Skeletal muscle satellite cell (primary cell): ENCODE results near the gene EXOC4.
A peak's percentile ranks its signal among the peaks of the same experiment; 100 is the strongest.

Experiments
- H3K27me3 ChIP-seq: 2 replicates; pipeline ENCODE4 v1.7.0; 2013; ENCODE audit warnings: low read length; ENCODE audit not compliant: control insufficient read depth, insufficient read depth
- H3K36me3 ChIP-seq: 2 replicates; pipeline ENCODE4 v1.7.0; 2013; ENCODE audit warnings: mild to moderate bottlenecking, control low read depth, low read length; ENCODE audit not compliant: insufficient read depth
- H3K4me1 ChIP-seq: 2 replicates; pipeline ENCODE4 v1.7.0; 2013; ENCODE audit warnings: low read length; ENCODE audit not compliant: control insufficient read depth, insufficient read depth
- H3K4me2 ChIP-seq: 2 replicates; pipeline ENCODE4 v1.7.0; 2013; ENCODE audit warnings: mild to moderate bottlenecking, low read length
- H3K4me3 ChIP-seq: 2 replicates; pipeline ENCODE4 v1.7.0; 2013; ENCODE audit warnings: low read length
- H3K9ac ChIP-seq: 2 replicates; pipeline ENCODE4 v1.7.0; 2013; ENCODE audit warnings: mild to moderate bottlenecking, low read depth, low read length, moderate library complexity
- H3K9me3 ChIP-seq: replicated peaks from 2 replicates; pipeline ENCODE4 v1.7.0; 2013; ENCODE audit warnings: mild to moderate bottlenecking, control low read depth, low read length

Gene EXOC4

DNA sequence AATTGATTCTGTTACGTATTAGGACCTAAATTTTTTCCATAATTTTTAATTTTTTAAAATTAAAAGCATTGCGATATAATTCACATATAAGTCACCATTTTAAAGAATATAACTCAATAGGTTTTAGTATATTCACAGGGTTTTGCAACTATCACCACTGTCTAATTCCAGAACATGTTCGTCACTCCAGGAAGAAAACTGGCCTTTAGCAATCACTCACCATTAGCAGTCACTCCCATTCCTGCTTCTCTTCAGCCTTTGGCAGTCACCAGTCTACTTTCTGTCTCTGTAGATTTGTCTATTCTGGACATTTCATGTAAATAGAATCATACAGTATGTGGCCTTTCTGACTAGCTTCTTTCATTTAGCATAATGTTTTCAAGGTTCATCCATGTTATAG, 176.5 kb downstream of the EXOC4 start:
- H3K4me3 ChIP-seq = no peak overlapping the region
- H3K27me3 ChIP-seq = no peaks in the 10 kb centered on the region

DNA sequence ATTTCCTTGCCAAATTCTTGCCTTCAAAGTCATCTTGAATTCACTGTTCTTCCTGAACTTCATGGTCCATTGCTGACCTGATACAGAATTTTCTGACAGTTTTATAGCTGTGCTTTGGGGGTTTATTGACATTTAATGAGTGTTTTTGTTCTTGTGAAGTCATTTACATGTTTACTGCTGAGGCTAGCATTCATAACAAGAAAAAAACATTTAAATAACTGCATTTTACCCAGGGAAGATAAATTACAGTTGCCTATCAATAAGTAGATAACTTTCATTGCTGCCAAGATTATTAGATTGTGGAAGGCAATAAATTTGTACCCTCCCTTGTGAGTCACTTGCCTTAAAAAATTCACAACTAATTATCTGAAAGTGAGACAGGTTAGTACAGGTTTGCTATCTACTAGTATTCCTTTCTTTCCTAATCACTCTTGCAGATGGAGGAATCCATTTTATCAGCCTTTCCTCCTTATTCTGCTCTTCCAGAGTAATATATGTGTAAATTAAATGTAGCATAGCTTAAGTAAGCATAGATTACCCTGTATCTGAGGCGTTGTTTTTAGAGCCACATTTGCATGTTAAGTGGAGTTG, 178.4 kb downstream of the EXOC4 start:
- Histone ChIP-seq H3K4me2 (no peak overlapping the region), H3K9ac (no peak overlapping the region), H3K36me3 (no peaks in the 10 kb centered on the region), H3K4me1 (peaks cover 11% of the 10 kb centered on the region), H3K27me3 (no peaks in the 10 kb centered on the region), H3K9me3 (no peaks in the 10 kb centered on the region), H3K4me3 (no peak overlapping the region)

More for the DNA sequence above, 176.5 kb downstream of the EXOC4 start:
- H3K4me1 ChIP-seq = no peaks in the 10 kb centered on the region
- H3K9me3 ChIP-seq = no peaks in the 10 kb centered on the region
- H3K36me3 ChIP-seq = no peaks in the 10 kb centered on the region
- H3K4me2 ChIP-seq = no peak overlapping the region
- H3K9ac ChIP-seq = no peak overlapping the region

- H3K9ac ChIP-seq = no peak overlapping the region
- H3K4me1 ChIP-seq = peaks cover 17% of the 10 kb centered on the region
- no peaks in the 10 kb centered on the region for H3K27me3 ChIP-seq
- H3K36me3 ChIP-seq = no peaks in the 10 kb centered on the region
- H3K4me2 ChIP-seq = no peak overlapping the region
- H3K9me3 ChIP-seq = no peaks in the 10 kb centered on the region
- no peak overlapping the region for H3K4me3 ChIP-seq
Measured at GRCh38 chr7:133433165-133433812, 180.4 kb downstream of the EXOC4 start.

GRCh38 chr7:133434246-133434865, 181.5 kb downstream of the EXOC4 start:
- Histone ChIP-seq H3K4me1 (peaks cover 17% of the 10 kb centered on the region), H3K36me3 (no peaks in the 10 kb centered on the region), H3K9ac (no peak overlapping the region), H3K27me3 (no peaks in the 10 kb centered on the region), H3K4me2 (no peak overlapping the region), H3K9me3 (no peaks in the 10 kb centered on the region), H3K4me3 (no peak overlapping the region)

- Histone ChIP-seq H3K4me1 (peaks cover 17% of the 10 kb centered on the region), H3K36me3 (no peaks in the 10 kb centered on the region), H3K27me3 (no peaks in the 10 kb centered on the region), H3K9me3 (no peaks in the 10 kb centered on the region), H3K4me3 (no peak overlapping the region), H3K9ac (peak overlapping the region; percentile 49), H3K4me2 (peak overlapping the region; percentile 29)
Measured at GRCh38 chr7:133436014-133436428, 183.1 kb downstream of the EXOC4 start.

DNA sequence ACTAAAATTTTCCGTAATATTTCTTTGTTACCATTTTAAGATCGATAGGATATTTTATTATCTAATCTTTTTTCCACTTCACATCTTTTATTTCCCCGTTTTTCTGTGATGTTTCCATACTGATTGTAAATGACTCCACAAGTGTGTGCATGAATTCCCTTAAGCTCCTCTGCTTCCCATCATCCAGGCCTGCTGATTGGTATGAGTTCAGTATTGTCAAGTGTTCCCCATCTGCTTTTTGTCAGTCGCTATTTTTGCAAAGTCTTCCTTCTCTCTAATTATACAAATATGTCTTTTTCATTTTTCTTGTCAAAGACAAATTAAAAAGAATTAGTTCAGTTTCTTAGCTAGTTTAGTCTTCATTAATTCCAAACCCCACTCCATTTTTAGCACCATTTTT, 184.7 kb downstream of the EXOC4 start:
- Histone ChIP-seq H3K9me3 (no peaks in the 10 kb centered on the region), H3K4me3 (no peak overlapping the region), H3K36me3 (no peaks in the 10 kb centered on the region), H3K27me3 (no peaks in the 10 kb centered on the region), H3K4me1 (peaks cover 17% of the 10 kb centered on the region), H3K4me2 (no peak overlapping the region), H3K9ac (no peak overlapping the region)

- Histone ChIP-seq H3K4me3 (no peak overlapping the region), H3K4me1 (no peaks in the 10 kb centered on the region), H3K9me3 (no peaks in the 10 kb centered on the region)
Measured at GRCh38 chr7:133442818-133443217, 189.9 kb downstream of the EXOC4 start.

GRCh38 chr7:133445617-133446016, 192.7 kb downstream of the EXOC4 start:
- Histone ChIP-seq H3K4me3 (no peak overlapping the region), H3K9me3 (no peaks in the 10 kb centered on the region), H3K9ac (no peak overlapping the region), H3K4me1 (no peaks in the 10 kb centered on the region), H3K36me3 (no peaks in the 10 kb centered on the region), H3K4me2 (no peak overlapping the region), H3K27me3 (no peaks in the 10 kb centered on the region)

More at GRCh38 chr7:133442818-133443217, 189.9 kb downstream of the EXOC4 start:
- H3K4me2 ChIP-seq = no peak overlapping the region
- no peak overlapping the region for H3K9ac ChIP-seq
- no peaks in the 10 kb centered on the region for H3K36me3 ChIP-seq
- no peaks in the 10 kb centered on the region for H3K27me3 ChIP-seq

- Histone ChIP-seq H3K9ac (no peak overlapping the region), H3K4me3 (no peak overlapping the region), H3K4me2 (no peak overlapping the region), H3K9me3 (no peaks in the 10 kb centered on the region), H3K27me3 (no peaks in the 10 kb centered on the region), H3K36me3 (no peaks in the 10 kb centered on the region), H3K4me1 (no peaks in the 10 kb centered on the region)
Measured at GRCh38 chr7:133448012-133448411, 195.1 kb downstream of the EXOC4 start.

DNA sequence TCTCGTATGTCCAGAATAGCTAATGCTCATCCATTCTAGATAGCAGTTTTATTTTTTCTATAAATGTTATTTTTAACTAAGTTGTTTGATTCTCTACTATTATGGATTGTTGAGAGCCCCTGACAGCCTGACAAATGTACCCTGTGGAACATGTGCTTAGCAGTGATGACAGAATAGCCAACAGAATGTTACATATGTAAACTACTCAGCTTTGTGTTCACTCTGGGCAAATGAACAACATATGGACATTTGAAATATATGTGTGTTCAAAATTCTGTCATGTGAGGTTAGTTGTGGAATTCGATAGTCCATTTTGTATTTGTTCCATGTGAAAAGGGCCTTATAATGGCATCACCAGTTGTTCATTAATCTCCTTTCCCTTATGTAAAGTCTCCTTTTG, 199.7 kb downstream of the EXOC4 start:
- H3K27me3 ChIP-seq = no peaks in the 10 kb centered on the region
- no peaks in the 10 kb centered on the region for H3K36me3 ChIP-seq
- H3K4me2 ChIP-seq = no peak overlapping the region
- H3K4me1 ChIP-seq = no peaks in the 10 kb centered on the region
- H3K4me3 ChIP-seq = no peak overlapping the region
- H3K9ac ChIP-seq = no peak overlapping the region
- no peaks in the 10 kb centered on the region for H3K9me3 ChIP-seq

DNA sequence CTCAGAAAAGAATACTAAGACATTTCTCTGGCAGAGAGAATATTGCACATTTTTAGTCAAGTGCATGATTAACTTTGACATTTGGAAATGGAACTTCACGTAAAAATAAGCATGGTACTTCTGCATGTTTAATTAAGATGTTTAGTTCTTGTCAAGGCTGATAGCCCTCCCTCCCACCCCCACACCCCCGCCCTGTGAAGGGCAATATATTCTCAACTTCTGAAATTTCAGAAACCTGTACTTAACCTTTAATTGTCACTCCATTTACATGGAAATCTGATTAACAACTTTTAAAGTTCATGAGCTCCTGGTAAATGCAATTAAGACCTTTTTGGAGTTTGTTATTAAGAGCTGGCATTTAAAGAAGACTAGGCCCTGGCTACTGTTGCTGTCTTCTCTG, 205.8 kb downstream of the EXOC4 start:
- Histone ChIP-seq H3K27me3 (no peaks in the 10 kb centered on the region), H3K9me3 (no peaks in the 10 kb centered on the region), H3K4me2 (no peak overlapping the region), H3K36me3 (no peaks in the 10 kb centered on the region), H3K4me3 (no peak overlapping the region), H3K4me1 (no peaks in the 10 kb centered on the region), H3K9ac (no peak overlapping the region)

GRCh38 chr7:133461421-133461820, 208.5 kb downstream of the EXOC4 start:
- no peaks in the 10 kb centered on the region for H3K27me3 ChIP-seq
- H3K36me3 ChIP-seq = no peaks in the 10 kb centered on the region
- no peak overlapping the region for H3K4me2 ChIP-seq
- no peak overlapping the region for H3K9ac ChIP-seq
- H3K4me1 ChIP-seq = no peaks in the 10 kb centered on the region
- no peaks in the 10 kb centered on the region for H3K9me3 ChIP-seq
- H3K4me3 ChIP-seq = no peak overlapping the region
